HG03460 (cell line): ENCODE data around the gene ZNF501.
A peak's percentile ranks its signal among the peaks of the same experiment; 100 is the strongest.

ENCODE experiments used
- ATAC-seq: cut with Tn5 transposase; IDR thresholded peaks from one replicate; pipeline ENCODE4 v1.9.1; 2021; ENCODE audit not compliant: unreplicated experiment

ZNF501 gene

GRCh38 chr3:44729384-44729910 lies at the start of gene ZNF501:
ZNF501 (plus strand) TSS chr3:44729635; CDS start chr3:44734422, 4,787 bp downstream.
- ATAC-seq, result peak; percentile 89

GRCh38 chr3:44680921-44681455 lies 48.4 kb upstream of the ZNF501 start:
- no peak for ATAC-seq

GRCh38 chr3:44682182-44682896 lies 47.1 kb upstream of the ZNF501 start:
- no peak for ATAC-seq

- peak; percentile 94 for ATAC-seq
Measured at GRCh38 chr3:44685128-44685800, 44.2 kb upstream of the ZNF501 start.

- no peak for ATAC-seq
Measured at GRCh38 chr3:44687898-44688297, 41.5 kb upstream of the ZNF501 start.

GRCh38 chr3:44712455-44713075 lies 16.9 kb upstream of the ZNF501 start, which contains the start of gene ZNF502:
ZNF502 (plus strand) TSS chr3:44712660; CDS start chr3:44720262, 7,602 bp downstream.
- ATAC-seq, result no peak

GRCh38 chr3:44721231-44722102 lies 8.0 kb upstream of the ZNF501 start:
- no peak for ATAC-seq

GRCh38 chr3:44722103-44722401 lies 7.4 kb upstream of the ZNF501 start:
- ATAC-seq, result no peak

GRCh38 chr3:44734646-44735168 lies 5.3 kb downstream of the ZNF501 start:
- no peak for ATAC-seq

- peak; percentile 6 for ATAC-seq
Measured at GRCh38 chr3:44761101-44761423, 31.6 kb downstream of the ZNF501 start.

GRCh38 chr3:44761424-44762169 lies 32.2 kb downstream of the ZNF501 start, which contains the start of the genes KIAA1143 and KIF15:
KIAA1143 (minus strand) TSS chr3:44761619; CDS start chr3:44761602, 17 bp downstream.
KIF15 (plus strand) TSS chr3:44761794; CDS start chr3:44761866, 72 bp downstream.
- ATAC-seq, result peak; percentile 94

GRCh38 chr3:44762170-44762677 lies 32.8 kb downstream of the ZNF501 start:
- no peak for ATAC-seq

GRCh38 chr3:44762690-44763089 lies 33.3 kb downstream of the ZNF501 start:
- ATAC-seq, result no peak

GRCh38 chr3:44764248-44764647 lies 34.8 kb downstream of the ZNF501 start:
- no peak for ATAC-seq

GRCh38 chr3:44771424-44772098 lies 42.1 kb downstream of the ZNF501 start:
- ATAC-seq, result no peak

GRCh38 chr3:44772099-44772442 lies 42.6 kb downstream of the ZNF501 start:
- no peak for ATAC-seq

GRCh38 chr3:44782891-44783290 lies 53.5 kb downstream of the ZNF501 start:
- ATAC-seq, result no peak
